NCI-H748 (cell line): ENCODE measurements around the gene LACTB.
A peak's percentile ranks its signal among the peaks of the same experiment; 100 is the strongest.

ENCODE experiments used
- DNase-seq: peaks from one replicate; lab custom pipeline; 2025; ENCODE audit not compliant: unreplicated experiment; lab: John Stamatoyannopoulos, UW

LACTB gene, protein sequence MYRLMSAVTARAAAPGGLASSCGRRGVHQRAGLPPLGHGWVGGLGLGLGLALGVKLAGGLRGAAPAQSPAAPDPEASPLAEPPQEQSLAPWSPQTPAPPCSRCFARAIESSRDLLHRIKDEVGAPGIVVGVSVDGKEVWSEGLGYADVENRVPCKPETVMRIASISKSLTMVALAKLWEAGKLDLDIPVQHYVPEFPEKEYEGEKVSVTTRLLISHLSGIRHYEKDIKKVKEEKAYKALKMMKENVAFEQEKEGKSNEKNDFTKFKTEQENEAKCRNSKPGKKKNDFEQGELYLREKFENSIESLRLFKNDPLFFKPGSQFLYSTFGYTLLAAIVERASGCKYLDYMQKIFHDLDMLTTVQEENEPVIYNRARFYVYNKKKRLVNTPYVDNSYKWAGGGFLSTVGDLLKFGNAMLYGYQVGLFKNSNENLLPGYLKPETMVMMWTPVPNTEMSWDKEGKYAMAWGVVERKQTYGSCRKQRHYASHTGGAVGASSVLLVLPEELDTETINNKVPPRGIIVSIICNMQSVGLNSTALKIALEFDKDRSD

DNA sequence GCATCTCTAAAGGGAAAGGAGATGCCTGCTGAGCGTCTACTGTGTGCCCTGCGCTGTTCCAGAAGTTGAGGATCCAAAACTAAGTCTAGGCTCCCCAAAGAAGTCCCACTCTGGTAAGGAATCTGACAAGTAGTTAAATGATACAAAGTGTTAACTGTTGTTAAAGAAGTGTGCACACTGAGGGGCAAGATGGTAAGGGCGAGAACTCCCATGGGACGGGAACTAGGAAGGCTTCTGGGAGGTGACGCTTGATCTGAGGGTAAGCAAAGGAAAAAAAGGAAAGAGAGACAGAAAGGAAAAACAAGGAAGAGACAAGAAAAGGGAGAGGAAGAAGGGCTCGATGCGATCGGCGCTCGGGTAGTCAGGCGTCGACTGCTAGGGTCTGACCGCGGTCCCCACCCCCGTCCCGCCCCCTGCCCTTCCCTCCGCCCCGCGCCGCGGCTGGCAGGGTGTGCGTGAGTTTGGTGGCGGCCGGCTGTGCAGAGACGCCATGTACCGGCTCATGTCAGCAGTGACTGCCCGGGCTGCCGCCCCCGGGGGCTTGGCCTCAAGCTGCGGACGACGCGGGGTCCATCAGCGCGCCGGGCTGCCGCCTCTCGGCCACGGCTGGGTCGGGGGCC is at the start of gene LACTB:
TSS of gene LACTB (plus strand) at position 480 of the 620 bp plus-strand sequence. CDS start at position 491, 11 bp downstream.
- peak; percentile 79 for DNase-seq

DNA sequence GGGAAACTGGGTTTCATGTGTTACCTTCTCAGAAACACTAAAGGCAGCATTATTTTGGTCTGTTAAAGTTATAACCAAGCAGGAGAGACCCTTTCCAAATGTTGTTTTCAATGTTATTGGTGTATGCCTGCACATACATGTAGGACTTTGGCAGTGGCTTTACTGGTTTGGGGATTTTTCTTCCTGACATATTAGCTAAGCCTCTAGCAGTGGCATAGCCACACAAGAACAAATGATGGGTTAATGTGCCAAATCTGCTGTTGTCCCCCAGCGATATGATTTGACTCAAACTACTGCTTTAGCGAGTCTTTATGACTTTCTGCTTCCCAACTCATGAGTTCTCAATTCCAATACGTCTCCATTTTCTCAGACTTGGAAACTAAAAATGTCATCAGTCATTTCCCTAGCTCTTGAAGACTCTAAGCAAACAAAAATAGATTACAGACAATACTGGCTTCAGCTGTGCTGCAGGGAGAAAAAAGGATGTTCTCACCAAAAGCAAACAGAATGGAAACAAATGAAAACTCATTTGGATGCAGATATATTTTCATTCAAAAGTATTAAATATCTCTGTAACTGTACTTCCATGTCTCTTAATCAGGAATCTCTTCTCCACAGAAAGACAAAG is 49.5 kb upstream of the LACTB start:
- no peak for DNase-seq

DNA sequence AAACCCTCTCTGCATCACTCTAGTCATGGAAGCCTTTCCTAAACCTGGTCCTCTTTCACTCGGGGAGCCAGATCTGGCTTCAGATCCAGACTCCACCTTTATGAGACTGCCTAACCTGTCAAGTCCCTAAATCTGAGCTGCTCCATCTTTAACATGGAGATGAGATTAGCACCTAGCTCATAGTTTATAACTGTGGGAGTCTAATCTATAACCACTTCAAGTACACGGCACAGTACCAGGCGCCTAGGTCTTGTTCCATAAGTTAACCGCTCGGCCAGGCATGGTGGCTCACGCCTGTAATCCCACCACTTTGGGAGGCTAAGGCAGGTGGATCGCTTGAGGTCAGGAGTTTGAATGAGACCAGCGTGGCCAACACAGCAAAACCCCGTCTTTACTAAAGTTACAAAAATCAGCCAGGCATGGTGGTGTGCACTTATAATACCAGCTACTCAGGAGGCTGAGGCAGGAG is 48.8 kb upstream of the LACTB start:
- no peak for DNase-seq

DNA sequence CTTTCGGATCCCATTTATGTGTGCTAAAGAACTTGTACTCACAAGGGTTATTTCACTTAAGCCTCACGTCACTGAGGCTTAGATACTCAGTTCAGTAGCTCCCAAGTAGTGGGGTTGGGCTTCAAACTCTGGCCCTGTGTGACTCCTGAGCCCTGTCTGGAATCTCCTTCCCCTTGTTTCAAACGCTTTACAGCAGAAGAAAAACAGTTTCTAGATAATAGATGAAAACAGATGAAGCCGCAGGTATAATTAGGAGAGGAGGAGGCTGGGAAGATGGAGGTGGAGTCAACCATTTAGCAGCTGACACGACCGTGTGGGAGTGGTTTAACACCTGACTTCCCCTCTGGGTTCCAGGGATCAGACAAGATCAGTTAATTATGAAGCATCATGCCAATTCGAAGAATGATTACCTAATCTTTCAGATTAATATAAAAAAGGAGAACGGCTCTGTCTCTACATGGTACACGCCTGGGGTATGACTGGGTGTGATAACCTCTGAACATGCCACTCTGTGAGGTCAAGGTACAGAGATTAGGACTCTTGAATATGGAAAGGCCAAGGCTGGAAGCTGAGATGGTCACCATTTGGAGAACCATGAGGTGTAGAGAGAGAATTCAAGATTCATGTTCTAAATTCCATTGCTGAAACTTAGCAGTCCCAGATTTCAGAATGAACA is 48.0 kb upstream of the LACTB start:
- peak; percentile 3 for DNase-seq

DNA sequence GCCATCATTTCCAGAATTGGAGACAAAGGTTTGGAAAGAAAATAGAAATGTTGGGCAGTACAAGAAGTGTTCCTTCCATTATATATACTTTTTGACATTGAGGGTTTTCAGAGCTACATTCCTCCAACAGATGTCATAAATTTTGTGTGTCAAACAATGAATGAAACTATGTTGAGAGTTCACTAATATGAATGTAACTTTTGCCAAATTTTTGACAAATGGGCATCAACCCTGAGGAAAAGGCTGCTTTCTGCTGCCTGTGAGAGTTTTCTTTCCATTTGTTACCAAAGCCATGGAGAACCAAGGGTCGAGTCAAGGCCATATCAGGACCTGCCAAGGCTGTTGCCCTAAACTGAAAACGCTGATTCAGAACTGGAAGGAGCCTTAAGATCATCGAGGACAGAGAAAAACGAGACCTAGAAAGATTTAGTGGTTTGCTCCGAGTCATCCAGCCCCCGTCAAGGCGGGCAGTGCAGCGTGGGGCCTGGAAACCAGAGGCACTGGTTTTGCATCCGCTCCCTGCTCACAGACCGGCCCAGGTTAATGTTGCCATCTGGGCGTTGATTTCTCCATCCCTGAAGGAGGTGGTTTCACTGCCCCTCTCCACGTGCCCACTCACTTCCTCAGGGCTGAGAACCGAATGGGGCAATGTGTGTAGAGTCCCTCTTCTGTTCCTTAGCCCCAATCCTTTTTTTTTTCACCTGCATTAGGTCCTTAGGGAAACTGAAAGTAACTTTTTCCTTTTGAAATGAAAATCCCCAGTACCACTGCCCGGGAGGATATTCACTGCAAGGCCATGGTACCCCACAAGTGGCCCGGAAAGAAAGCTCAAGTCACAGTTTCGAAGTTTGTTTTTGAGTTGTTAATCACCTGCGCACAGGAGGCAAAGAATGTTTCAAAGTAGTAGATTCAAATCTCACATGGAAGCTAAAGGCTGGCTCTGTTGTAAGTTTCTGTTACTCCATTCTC is 46.4 kb upstream of the LACTB start:
- DNase-seq: no peak

DNA sequence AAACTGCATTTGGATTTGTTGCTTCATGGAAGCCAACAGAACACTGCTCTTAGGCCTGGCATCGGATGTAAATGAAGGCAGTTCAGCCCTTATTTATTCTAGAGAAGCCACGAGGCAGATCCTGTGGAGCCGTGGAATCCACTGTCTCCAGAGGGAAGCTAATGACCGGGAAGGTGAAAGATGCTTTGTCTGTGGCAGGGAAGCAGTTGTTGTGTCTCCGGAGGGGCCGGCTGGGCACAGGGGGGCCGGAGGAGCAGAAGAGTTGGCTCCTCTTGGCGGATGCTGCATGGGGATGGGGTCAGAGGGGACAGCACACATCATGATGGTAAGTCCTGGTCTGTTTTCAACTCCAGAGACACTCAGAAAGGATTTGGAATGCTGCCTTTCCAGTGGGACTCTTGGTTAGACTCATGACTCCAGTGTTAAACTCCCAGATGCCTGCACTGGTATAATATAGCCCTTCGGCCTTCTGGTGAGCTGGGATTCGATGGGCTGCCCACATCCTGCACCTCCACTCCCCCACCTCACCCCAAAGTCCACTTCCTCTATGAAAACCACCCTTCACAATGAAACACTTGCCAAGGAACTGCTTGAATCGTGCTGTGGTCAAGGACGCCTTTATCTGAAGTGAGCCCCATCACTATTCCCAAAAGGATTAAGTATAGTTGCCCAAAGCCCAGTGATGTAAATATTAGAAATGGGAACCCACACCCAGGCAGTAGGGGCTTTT is 45.5 kb upstream of the LACTB start:
- no peak for DNase-seq

DNA sequence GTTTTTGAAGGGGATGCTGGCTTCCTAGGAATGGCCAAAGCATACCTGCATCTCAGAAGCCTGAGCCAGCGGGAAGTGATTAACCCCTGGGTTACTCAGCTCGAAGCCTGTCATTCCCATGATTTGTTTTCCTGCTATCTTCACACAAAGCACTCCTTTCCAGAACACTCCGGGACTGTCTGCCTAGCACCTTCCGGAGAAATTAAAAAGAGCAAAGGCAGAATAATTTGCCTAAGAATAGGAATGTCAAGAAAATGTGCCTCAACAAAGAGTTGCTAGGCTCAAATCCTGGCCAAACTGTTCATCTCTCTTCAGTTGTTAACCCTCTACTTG is 45.0 kb upstream of the LACTB start:
- DNase-seq: no peak

DNA sequence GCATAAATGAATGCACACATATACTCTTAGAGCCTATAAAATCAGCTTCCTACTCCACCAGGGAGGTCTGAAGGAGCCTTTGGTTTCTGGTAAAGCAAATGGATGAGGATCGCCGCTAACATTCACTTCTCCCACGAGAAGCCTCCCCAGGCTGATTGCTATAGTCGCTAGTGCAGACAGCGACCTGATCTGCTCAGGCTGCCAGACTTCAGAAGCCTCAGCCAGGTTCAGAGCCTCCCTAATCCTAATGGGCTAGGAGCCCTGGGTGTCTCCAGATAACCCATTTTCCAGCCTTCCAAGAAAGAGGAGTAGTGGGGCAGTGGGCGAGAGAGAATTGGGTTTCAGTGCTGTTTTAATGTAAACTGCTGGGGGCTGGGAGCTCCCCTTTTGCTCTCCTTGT is 43.7 kb upstream of the LACTB start:
- no peak for DNase-seq

DNA sequence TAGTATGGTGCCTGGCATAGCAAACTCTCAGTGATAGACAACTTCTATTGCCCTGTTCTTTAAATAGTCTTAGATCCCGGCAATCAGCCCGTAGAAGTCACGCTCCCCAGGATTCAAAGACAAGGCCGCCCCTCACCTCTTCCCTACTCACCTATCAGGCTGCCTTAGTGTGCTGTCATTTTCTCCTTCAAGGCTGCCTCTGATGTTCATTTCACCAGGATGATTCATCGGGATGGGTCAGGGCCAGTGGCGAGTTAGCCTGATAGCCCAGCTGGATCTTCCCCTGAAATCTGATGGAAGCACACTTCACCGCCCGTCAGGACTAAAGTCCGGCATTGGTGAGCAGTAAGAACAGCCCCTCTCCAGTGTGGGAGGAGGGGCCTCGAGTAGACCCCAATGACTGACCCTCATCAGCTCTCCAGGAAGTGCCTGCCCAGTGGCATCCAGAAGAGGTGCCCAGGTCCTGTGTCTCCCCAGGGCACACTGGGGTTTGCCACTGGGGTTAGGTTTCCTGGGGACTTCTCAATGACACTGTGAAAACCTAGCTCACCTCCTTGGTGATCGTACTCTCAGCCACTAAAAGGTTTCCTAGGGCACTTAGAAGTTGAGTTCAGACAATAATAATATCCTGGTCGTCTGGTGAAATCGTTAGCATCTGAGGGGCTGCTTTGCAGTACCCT is 41.6 kb upstream of the LACTB start:
- no peak for DNase-seq

DNA sequence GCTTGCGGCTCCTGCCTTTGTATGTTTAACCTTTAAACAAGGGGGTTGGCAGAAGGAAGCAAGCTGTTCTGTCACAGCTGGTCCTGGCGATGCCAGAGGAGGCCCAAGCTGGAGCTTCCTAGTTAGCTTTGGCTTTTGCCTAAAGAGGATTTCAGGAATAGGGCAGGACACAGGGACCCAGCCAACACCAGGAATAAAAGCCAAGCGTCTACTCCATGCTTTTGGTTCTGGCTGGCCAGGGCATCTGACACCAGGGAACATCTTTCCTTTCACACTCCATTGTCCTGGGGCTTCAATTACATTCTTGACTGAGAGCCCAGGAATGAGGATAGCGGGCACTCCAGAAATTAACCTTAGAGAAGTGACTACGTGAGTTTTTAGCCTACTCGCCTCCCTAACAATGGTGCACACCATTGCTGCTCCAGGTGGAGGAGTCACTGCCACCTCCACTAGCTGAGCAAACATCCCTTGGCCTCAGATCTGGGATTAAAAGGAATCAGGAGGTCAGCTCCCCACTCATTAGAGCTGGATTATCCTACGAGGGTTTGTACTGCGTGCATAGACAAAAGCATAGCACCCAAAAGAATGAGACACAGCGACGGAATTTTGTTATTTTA is 40.9 kb upstream of the LACTB start:
- DNase-seq: no peak

DNA sequence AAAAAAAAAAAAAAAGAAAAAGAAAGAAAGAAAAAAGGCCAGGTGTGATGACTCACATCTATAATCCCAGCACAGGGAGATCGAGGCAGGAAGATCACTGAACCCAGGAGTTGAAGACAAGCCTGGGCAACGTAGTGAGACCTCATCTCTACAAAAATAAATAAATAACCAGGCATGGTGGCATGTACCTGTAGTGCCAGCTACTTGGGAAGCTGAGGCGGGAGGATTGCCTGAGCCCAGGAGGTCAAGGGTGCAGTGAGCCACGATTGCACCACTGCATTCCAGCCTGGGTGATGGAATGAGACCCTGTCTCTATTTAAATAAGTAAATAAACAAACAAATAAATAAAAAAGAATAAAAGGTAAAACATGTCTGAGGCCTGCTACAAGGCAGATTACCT is 39.3 kb upstream of the LACTB start:
- no peak for DNase-seq

DNA sequence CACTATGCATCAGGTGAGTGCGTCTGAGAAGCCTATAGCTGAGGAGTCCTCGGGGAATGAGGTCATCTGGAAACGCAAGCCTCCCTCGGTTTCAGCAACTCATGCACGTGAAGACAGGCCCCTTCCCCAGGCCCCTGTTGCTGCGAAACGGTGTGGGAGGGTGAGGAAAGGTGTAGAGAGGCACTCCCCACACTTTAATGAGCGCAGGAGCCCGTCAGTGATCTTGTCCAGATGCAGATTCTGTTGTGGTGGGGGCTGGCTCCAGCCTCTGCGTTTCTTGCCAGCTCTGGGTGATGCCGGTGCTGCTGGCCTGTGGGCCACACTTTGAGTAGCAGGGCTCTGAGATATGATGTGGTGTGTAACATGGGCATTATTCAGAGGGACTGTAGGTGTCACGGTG is 38.6 kb upstream of the LACTB start:
- no peak for DNase-seq

DNA sequence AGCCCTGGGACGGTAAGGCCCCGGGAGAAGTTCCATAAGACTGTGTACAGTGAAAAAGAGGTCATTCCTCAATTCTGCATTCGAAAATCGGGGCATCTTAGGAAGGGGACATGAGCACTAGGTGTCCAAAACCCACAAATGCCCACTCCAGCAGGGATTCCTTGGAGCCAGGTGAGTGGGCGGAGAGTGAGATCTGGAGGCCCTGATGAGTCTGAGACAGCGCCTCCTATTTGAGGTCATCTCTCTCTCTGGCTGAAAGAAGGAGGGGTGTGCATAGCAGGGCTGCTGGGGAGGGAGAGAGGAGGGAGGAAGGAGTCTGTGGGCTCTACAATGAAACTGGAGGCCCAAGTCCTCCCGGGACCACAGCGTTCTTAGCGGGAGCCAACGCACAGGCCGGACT is 38.1 kb upstream of the LACTB start:
- no peak for DNase-seq

DNA sequence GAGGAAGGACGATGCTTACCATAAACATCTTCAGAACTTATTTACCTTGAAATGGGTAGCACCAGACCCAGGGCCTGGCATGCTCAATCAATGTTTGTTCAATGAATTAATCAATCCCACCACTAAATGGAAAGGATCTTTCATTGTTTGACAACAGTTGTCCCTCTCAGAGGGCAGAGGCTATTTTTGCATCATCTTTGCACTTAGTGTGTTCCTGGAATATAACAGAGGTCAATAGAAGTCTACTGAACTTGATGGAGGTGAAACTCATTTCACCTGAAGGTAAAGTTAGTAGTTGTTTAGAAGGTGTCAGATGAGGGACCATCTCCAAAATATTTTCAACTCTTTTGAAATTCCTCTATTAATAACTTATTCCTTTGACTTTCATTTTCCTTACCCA is 36.9 kb upstream of the LACTB start:
- DNase-seq: no peak

DNA sequence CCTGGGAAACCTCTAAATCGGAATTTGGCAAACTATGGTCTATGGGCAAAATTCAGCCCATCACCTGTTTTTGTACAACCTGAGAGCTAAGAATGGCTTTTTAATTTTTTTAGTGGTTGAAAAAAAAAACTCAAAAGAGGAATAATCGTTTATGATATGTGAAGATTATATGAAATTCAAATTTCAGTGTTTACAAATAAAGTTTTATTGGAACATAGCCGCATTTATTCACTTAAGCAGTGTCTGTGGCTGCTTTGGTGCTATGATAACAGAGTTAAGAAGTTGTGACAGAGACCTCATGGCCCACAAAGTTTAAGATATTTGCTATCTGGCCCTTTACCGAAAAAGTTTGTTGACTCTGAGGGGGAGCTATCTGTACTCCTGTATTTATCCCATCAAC is 36.4 kb upstream of the LACTB start:
- DNase-seq: no peak

DNA sequence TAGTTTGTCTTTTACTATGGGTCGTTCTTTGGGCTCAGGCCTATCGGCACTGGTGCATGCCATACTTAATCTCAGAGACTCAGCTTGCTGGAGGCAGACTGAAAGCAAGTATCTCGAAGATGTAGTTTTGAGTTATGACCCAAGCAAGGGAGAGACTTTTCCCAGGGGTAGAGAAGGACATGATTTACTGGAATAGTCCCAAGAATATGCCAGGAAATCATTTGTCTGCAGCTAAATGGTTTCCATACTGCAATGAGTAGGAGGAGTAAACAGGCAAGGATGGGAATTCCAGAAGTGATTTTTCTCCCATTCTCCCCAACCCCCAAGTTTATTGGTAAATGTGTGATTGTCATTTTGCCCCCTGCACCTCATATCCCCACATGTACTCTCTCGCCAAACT is 35.4 kb upstream of the LACTB start:
- DNase-seq: no peak

DNA sequence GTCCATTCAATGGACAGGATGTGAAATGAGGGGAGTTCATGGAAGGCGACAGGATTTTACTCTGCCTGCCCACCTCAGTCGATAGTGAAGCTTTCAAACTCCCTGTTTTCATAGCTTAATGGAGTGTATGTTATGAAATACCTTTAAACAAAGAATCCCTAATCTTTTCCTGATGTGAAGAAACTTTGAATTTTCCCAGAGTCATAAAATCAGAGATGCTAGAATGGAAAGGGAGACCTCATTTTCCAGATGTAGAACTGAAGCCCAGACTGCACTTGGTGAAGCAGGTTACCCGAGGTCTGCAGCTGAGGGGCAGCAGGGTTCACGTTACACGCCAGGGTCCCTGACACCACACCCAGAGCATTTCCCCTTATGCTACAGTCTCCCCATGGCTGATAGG is 34.7 kb upstream of the LACTB start:
- DNase-seq: no peak

DNA sequence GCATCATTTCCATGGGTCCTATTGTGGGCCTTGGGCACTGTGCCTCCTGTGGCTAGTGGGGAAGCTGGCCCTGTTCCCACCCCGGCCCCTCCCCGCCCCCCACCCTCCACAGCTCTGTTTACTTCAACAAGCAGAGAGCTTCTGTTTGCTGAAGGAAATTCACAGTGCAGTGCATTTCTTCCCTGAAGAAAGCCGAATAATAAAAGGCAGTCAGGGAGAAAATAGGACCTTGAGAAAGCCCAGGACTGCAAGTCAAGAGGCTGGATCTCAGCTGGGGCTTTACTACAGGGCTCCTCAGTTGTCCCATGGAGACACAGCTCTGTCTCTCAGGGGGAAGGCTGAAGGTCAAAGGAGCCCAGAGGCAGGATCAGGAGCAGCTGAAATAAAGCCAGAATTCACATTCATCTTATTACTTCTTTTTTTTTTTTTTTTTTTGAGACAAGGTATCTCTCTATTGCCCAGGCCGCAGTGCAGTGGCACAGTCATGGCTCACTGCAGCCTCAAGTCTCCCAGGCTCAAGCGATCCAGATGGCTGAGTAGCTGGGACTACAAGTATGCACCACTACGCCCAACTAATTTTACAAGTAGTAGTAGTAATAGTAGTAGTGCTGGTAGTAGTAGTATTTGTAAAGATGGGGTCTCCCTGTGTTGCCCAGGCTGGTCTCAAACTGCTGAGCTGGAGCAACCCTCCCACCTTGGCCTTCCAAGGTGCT is 33.0 kb upstream of the LACTB start:
- no peak for DNase-seq
